Fibroblast of skin of abdomen (primary cell): Measurements from ENCODE around the gene SLAMF8. TPM values are rescaled to one million over a fixed set of nuclear protein-coding genes. Genes with fewer than 3 reads are reported as not detected.

ENCODE experiments used
- DNase-seq: peaks from one replicate; pipeline ENCODE4 v3.0.0-alpha.2; 2013
- polyA plus RNA-seq, 2 experiments: library from polyadenylated mRNA; unstranded; fragments of 120-200 nt; gene quantifications; one replicate each; pipeline ENCODE4 v1.2.1, GENCODE V29; 2013; ENCODE audit not compliant: insufficient read length in 2 of 2

The SLAMF8 gene
- polyA plus RNA-seq (2013, experiment 1 of 2; ENCODE audit: insufficient read length) = 0.72 TPM
- polyA plus RNA-seq (2013, experiment 2 of 2; ENCODE audit: insufficient read length) = 0.17 TPM

GRCh38 chr1:159826441-159827101, at the start of gene SLAMF8:
Gene SLAMF8, plus strand, starts transcription at chr1:159826873. Its CDS starts 26 bp downstream, at chr1:159826899.
- peak; percentile 33 for DNase-seq

- DNase-seq = no peak
These were observed 48.4 kb upstream of the SLAMF8 start for GRCh38 chr1:159778266-159778665.

GRCh38 chr1:159779403-159779851, 47.2 kb upstream of the SLAMF8 start:
- DNase-seq = peak; percentile 61

- peak; percentile 98 for DNase-seq
These were observed 45.8 kb upstream of the SLAMF8 start, which contains the start of gene DUSP23 for GRCh38 chr1:159780583-159781582. Gene DUSP23, plus strand, starts transcription at chr1:159780962. Its CDS starts 139 bp downstream, at chr1:159781101.

- no peak for DNase-seq
These were observed 44.7 kb upstream of the SLAMF8 start for GRCh38 chr1:159781992-159782391.

- peak; percentile 35 for DNase-seq
These were observed 42.9 kb upstream of the SLAMF8 start for GRCh38 chr1:159783724-159784123.

- no peak for DNase-seq
These were observed 40.2 kb upstream of the SLAMF8 start for GRCh38 chr1:159786465-159786864.

- DNase-seq = peak; percentile 14
These were observed 39.7 kb upstream of the SLAMF8 start for GRCh38 chr1:159786966-159787365.

- peak; percentile 6 for DNase-seq
These were observed 36.3 kb upstream of the SLAMF8 start for GRCh38 chr1:159790237-159790917.

GRCh38 chr1:159791031-159791430, 35.6 kb upstream of the SLAMF8 start:
- no peak for DNase-seq

- no peak for DNase-seq
These were observed 35.2 kb upstream of the SLAMF8 start for GRCh38 chr1:159791461-159791860.

- no peak for DNase-seq
These were observed 31.1 kb upstream of the SLAMF8 start for GRCh38 chr1:159795534-159795933.

- peak; percentile 81 for DNase-seq
These were observed 27.8 kb upstream of the SLAMF8 start for GRCh38 chr1:159798893-159799292.

GRCh38 chr1:159799446-159799985, 27.2 kb upstream of the SLAMF8 start:
- DNase-seq = no peak

- DNase-seq = peak; percentile 9
These were observed 26.3 kb upstream of the SLAMF8 start for GRCh38 chr1:159800177-159800930.

- no peak for DNase-seq
These were observed 24.6 kb upstream of the SLAMF8 start, which contains the start of gene FCRL6 for GRCh38 chr1:159802111-159802510. Gene FCRL6, plus strand, starts transcription at chr1:159802360. Its CDS starts 65 bp downstream, at chr1:159802425.

- DNase-seq = no peak
These were observed 22.6 kb upstream of the SLAMF8 start for GRCh38 chr1:159803956-159804689.

GRCh38 chr1:159804924-159805323, 21.7 kb upstream of the SLAMF8 start:
- DNase-seq = peak; percentile 21

- no peak for DNase-seq
These were observed 10.7 kb upstream of the SLAMF8 start for GRCh38 chr1:159815926-159816325.

GRCh38 chr1:159817276-159818041, 9.2 kb upstream of the SLAMF8 start:
- DNase-seq = no peak
